Upper lobe of left lung (tissue), 6 donors: ENCODE data around the gene B4GALNT3. TPM values are rescaled to one million over a fixed set of nuclear protein-coding genes. Genes with fewer than 3 reads are reported as not detected.

Experiments
- ATAC-seq, 2 donors: fragments of 200-7000 bp; cut with Tn5 transposase; one replicate each; pipeline ENCODE4 v1.9.1; 2022; ENCODE audit warnings: mild to moderate bottlenecking in 2 of 2, moderate library complexity in 2 of 2; ENCODE audit not compliant: low FRiP score in 2 of 2
- DNase-seq, 2 donors: peaks; one replicate each; pipeline ENCODE4 v3.0.0-alpha.2; 2019 to 2020
- H3K27ac ChIP-seq, 4 donors: fragments of 200-600 bp; sonication (generic); one replicate each; pipeline ENCODE4 v1.5.1; 2016 to 2019
- H3K27me3 ChIP-seq, 4 donors: fragments of 200-600 bp; sonication (generic); one replicate each; pipeline ENCODE4 v1.5.1; 2017 to 2019
- H3K36me3 ChIP-seq, 4 donors: fragments of 200-600 bp; sonication (generic); one replicate each; pipeline ENCODE4 v1.5.1; 2016 to 2019
- H3K4me1 ChIP-seq, 4 donors: fragments of 200-600 bp; sonication (generic); one replicate each; pipeline ENCODE4 v1.5.1; 2018 to 2019
- H3K4me3 ChIP-seq, 4 donors: fragments of 200-600 bp; sonication (generic); one replicate each; pipeline ENCODE4 v1.5.1; 2017 to 2019; ENCODE audit warnings: mild to moderate bottlenecking in 2 of 4, moderate library complexity in 1 of 4
- H3K9me3 ChIP-seq, 4 donors: fragments of 200-600 bp; sonication (generic); one replicate each; pipeline ENCODE4 v1.5.1; 2018 to 2019
- EP300 ChIP-seq, 4 donors: sonication (generic); formaldehyde crosslinking; IDR thresholded peaks; one replicate each; pipeline ENCODE4 v1.5.1; 2017; ENCODE audit warnings: antibody characterized with exemption in 4 of 4, control low read depth in 2 of 4
- POLR2A ChIP-seq, 4 donors: fragments of 450-650 bp; IDR thresholded peaks; one replicate each; pipeline ENCODE4 v1.5.1; 2016 to 2017; ENCODE audit warnings: antibody characterized with exemption in 4 of 4, mild to moderate bottlenecking in 2 of 4
- POLR2AphosphoS5 ChIP-seq, 2 donors: sonication (generic); formaldehyde crosslinking; IDR thresholded peaks; one replicate each; pipeline ENCODE4 v1.5.1; 2017; ENCODE audit warnings: antibody characterized with exemption in 2 of 2
- WGBS, 2 donors: methylation state at CpG; one replicate each; pipeline ENCODE4 v1.1.5; 2017 to 2018; 5-methylcytosine and 5-hydroxymethylcytosine counted together
- small RNA-seq, 4 donors: library from RNA; depleted of rRNA; stranded (forward); fragments of <200 nt; gene quantifications; one replicate each; pipeline ENCODE3, GENCODE V24; 2016
- total RNA-seq, 6 donors: library from RNA; depleted of rRNA in 4 of 6; stranded (reverse); fragments of >200 nt in 4 of 6; gene quantifications; one replicate each; pipeline versions ENCODE4 v1.1.0 to v1.2.1, GENCODE V29; 2016 to 2021
- TF ChIP-seq, protein P1 (sequence below), 6 experiments: fragments of 450-650 bp in 4 of 6; fragments of 200-600 bp in 2 of 6; sonication (generic) in 2 of 6; IDR thresholded peaks; one replicate each; pipeline ENCODE4 v1.5.1; 2016 to 2019; ENCODE audit warnings: antibody characterized with exemption in 6 of 6
- donor health status: DM: no; HTN: no; CAD: no; lungs with moderate emphysema.
- donor health status: DM: no; HTN: yes; CAD: no; lungs with severe emphysema.

B4GALNT3 gene
- total RNA-seq, 6 donors from 2014 or later: 22.2 to 36.0 (median 26.9) TPM

DNA sequence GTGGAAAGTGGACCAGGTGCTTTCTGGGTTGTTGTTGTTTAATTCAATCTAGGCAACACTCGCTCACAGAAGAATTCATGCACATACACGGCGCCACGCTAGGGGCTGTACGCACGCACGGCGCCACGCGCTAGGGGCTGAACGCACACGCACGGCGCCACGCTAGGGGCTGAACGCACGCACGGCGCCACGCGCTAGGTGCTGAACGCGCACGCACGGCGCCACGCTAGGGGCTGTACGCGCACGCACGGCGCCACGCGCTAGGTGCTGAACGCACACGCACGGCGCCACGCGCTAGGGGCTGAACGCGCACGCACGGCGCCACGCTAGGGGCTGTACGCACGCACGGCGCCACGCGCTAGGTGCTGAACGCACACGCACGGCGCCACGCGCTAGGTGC lies 149.2 kb downstream of the B4GALNT3 start:
- TF ChIP-seq, protein P1, sequence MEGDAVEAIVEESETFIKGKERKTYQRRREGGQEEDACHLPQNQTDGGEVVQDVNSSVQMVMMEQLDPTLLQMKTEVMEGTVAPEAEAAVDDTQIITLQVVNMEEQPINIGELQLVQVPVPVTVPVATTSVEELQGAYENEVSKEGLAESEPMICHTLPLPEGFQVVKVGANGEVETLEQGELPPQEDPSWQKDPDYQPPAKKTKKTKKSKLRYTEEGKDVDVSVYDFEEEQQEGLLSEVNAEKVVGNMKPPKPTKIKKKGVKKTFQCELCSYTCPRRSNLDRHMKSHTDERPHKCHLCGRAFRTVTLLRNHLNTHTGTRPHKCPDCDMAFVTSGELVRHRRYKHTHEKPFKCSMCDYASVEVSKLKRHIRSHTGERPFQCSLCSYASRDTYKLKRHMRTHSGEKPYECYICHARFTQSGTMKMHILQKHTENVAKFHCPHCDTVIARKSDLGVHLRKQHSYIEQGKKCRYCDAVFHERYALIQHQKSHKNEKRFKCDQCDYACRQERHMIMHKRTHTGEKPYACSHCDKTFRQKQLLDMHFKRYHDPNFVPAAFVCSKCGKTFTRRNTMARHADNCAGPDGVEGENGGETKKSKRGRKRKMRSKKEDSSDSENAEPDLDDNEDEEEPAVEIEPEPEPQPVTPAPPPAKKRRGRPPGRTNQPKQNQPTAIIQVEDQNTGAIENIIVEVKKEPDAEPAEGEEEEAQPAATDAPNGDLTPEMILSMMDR (IDR thresholded peaks at IDR 0.05): no peak
- TF ChIP-seq POLR2A (IDR thresholded peaks at IDR 0.05) (no peak), EP300 (IDR thresholded peaks at IDR 0.05) (no peak), POLR2AphosphoS5 (IDR thresholded peaks at IDR 0.05) (no peak)
- H3K4me3 ChIP-seq: no peak overlapping the region
- ATAC-seq (no peak), DNase-seq (no peak)
- no peaks in the 10 kb centered on the region for H3K27me3 ChIP-seq
- peak overlapping the region in 3 of 4 donors; percentile 55 to 86 (median 67) for H3K27ac ChIP-seq
- WGBS, 2 donors: 96 to 98% methylated on average over 43 to 49 of the region's 58 CpGs
- no peaks in the 10 kb centered on the region for H3K9me3 ChIP-seq
- H3K36me3 ChIP-seq: no peaks in the 10 kb centered on the region
- H3K4me1 ChIP-seq: peaks cover 35 to 41% (median 36%) of the 10 kb centered on the region in 4 donors

DNA sequence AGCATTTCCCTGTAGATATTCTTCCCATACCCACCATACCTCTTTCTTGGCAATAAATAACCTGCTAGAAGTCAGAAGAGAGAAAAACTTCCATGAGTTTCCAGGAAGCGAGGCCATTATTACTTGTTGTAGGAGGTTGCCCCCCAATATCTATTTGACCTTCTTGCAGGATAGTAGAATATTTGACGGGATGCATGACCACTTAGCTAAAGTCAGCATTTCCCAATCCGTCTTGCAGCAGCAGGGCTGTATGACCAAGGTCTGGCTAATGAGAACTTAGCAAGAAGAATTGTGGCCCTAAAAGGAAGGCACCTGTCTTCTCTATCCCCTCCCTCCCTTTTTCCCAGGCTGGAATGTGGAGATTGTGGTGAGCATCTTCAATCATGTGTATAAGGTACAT lies 152.0 kb downstream of the B4GALNT3 start:
- H3K9me3 ChIP-seq: no peaks in the 10 kb centered on the region
- H3K27ac ChIP-seq: peak overlapping the region in 3 of 4 donors; percentile 77 to 89 (median 86)
- TF ChIP-seq EP300 (IDR thresholded peaks at IDR 0.05) (no peak), POLR2AphosphoS5 (IDR thresholded peaks at IDR 0.05) (no peak)
- TF ChIP-seq, protein P1 (IDR thresholded peaks at IDR 0.05): no peak
- H3K4me1 ChIP-seq: peaks cover 60 to 65% (median 62%) of the 10 kb centered on the region in 4 donors
- ATAC-seq (no peak), DNase-seq (peak in 1 of 2 donors; percentile 24)
- no peaks in the 10 kb centered on the region for H3K36me3 ChIP-seq
- WGBS, 2 donors: 87 to 89% methylated on average over 3 of the region's 3 CpGs
- H3K27me3 ChIP-seq: no peaks in the 10 kb centered on the region
- H3K4me3 ChIP-seq: no peak overlapping the region

DNA sequence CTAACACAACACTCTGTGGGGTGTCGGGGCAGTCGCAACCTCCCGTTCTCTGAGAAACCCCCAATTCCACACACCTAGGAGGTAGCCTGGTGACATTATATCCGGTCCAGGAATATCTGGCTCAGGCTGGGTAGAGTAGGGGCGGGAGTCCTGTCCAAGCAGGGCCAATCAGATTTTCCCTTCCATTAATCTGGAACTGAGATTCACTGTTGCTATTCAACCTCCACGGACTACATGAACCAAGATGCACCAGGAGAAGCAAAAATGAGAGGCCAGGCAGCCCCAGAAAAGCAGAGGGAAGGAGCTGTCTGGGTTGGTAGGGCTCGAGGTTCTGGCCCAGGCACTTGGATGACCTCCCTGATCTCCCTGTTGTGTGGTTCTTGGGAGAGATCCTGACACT lies 152.6 kb downstream of the B4GALNT3 start:
- no peak overlapping the region for H3K4me3 ChIP-seq
- TF ChIP-seq POLR2AphosphoS5 (IDR thresholded peaks at IDR 0.05): no peak
- no peak for TF ChIP-seq EP300 (IDR thresholded peaks at IDR 0.05)
- H3K36me3 ChIP-seq: no peaks in the 10 kb centered on the region
- H3K9me3 ChIP-seq: no peaks in the 10 kb centered on the region
- no peak for ATAC-seq
- no peaks in the 10 kb centered on the region for H3K27me3 ChIP-seq
- WGBS, 2 donors: 92 to 96% methylated on average over 7 of the region's 7 CpGs
- peak overlapping the region in 1 of 4 donors; percentile 89 for H3K27ac ChIP-seq
- DNase-seq: peak in 1 of 2 donors; percentile 17
- H3K4me1 ChIP-seq: peaks cover 62 to 66% (median 65%) of the 10 kb centered on the region in 4 donors

DNA sequence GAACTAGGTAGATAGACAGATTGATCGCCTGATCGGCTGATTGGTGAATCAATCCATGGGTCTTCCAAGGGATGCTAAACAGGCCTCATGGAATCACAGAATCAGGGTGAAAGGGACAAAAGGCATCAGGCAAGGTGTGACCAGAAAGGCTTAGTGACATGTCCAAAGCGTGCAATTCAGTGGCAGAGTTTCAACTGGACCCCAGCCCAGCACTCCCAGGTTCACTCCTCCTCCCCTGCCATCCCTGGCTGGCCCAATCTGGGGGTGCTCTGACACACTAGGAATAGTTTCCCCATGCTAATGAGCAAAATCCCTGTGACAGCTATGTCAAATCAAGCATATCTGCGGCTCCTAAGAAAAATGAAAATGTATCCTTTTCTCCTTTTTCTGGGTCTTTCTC lies 153.1 kb downstream of the B4GALNT3 start:
- WGBS, 2 donors: 97% methylated on average over 4 of the region's 4 CpGs
- no peak for ATAC-seq

More for the DNA sequence above, 153.1 kb downstream of the B4GALNT3 start:
- DNase-seq: peak in 1 of 2 donors; percentile 5
- Histone ChIP-seq H3K4me3 (no peak overlapping the region), H3K36me3 (no peaks in the 10 kb centered on the region), H3K9me3 (no peaks in the 10 kb centered on the region), H3K27ac (peak overlapping the region in 1 of 4 donors; percentile 8), H3K27me3 (no peaks in the 10 kb centered on the region), H3K4me1 (peaks cover 56 to 66% (median 65%) of the 10 kb centered on the region in 4 donors)
- no peak for TF ChIP-seq EP300 (IDR thresholded peaks at IDR 0.05)
- TF ChIP-seq, protein P1 (IDR thresholded peaks at IDR 0.05): no peak
- no peak for TF ChIP-seq POLR2A (IDR thresholded peaks at IDR 0.05)
- no peak for TF ChIP-seq POLR2AphosphoS5 (IDR thresholded peaks at IDR 0.05)

Small RNA genes within 50 kb of the gene (small RNA-seq; reads per million reads assigned to genes)
- 0 reads per million in 4 donors for gene RNU7-103P

Other genes with a start within 250 kb of the B4GALNT3 start
- 10 to 100 TPM in 1 of 6 donors, 1 to 10 TPM in 5; 2.4 to 11.2 (median 7.0) TPM for gene SLC6A12, start 245.8 kb upstream of the B4GALNT3 start, total RNA-seq
- 1 to 10 TPM in 5 of 6 donors, not detected in 1; 1.6 to 2.3 (median 2.0) TPM for gene SLC6A13, start 197.1 kb upstream of the B4GALNT3 start, total RNA-seq
- gene KDM5A, start 70.6 kb upstream of the B4GALNT3 start, total RNA-seq: 10 to 100 TPM; 51.2 to 79.6 (median 60.1) TPM
- 10 to 100 TPM in 1 of 6 donors, 1 to 10 TPM in 5; 6.5 to 25.1 (median 7.6) TPM for gene CCDC77, start 58.3 kb upstream of the B4GALNT3 start, total RNA-seq
- gene NINJ2, start 203.5 kb downstream of the B4GALNT3 start, total RNA-seq: 10 to 100 TPM; 15.6 to 73.3 (median 36.2) TPM